A549 (cell line): ENCODE results near the gene PRKCE. TPM values are rescaled to one million over a fixed set of nuclear protein-coding genes. Genes with fewer than 3 reads are reported as not detected.

Experiments
- ATAC-seq, 2 experiments: fragments of 200-7000 bp in 1 of 2; fragments of >200 bp in 1 of 2; cut with Nextera tagmentation in 1 of 2; cut with Tn5 transposase in 1 of 2; 3 replicates each; pipeline versions ENCODE4 v1.8.0 to v1.9.1; 2018 to 2020; ENCODE audit warnings: mild to moderate bottlenecking in 1 of 2, moderate library complexity in 1 of 2
- CTCF ChIA-PET: fragments of 300-600 bp; sonication (Branson Sonifier 250); formaldehyde crosslinking; extraction: SDS; loops from one replicate; lab custom pipeline; 2021; ENCODE audit warnings: antibody characterized with exemption, inconsistent platforms; lab: Yijun Ruan, JAX
- POLR2A ChIA-PET: fragments of 350-600 bp; formaldehyde crosslinking; extraction: SDS; loops from one replicate; lab custom pipeline; 2021; ENCODE audit warnings: antibody characterized with exemption, inconsistent platforms; lab: Yijun Ruan, JAX
- DNase-seq, 2 experiments: peaks; one replicate each; pipeline versions ENCODE4 v3.0.0 to v3.0.0-alpha.2; 2011 to 2016; ENCODE audit warnings: low read depth in 1 of 2, low spot score in 1 of 2
- FAIRE-seq: peaks from 2 replicates; lab custom pipeline; 2011; peaks lifted over from hg19 to GRCh38; lab: Jason Lieb, UNC
- H3K27ac ChIP-seq, 2 experiments: fragments of >200 bp; sonication (Bioruptor Twin); formaldehyde crosslinking; 3 replicates each; pipeline ENCODE4 v1.5.1; 2016 to 2017
- H3K4me1 ChIP-seq: fragments of >200 bp; sonication (Bioruptor Twin); formaldehyde crosslinking; 3 replicates; pipeline ENCODE4 v1.6.1; 2016
- H3K4me2 ChIP-seq: fragments of >200 bp; sonication (Bioruptor Twin); formaldehyde crosslinking; 3 replicates; pipeline ENCODE4 v1.6.1; 2016
- H3K4me3 ChIP-seq: fragments of >200 bp; sonication (Bioruptor Twin); formaldehyde crosslinking; 3 replicates; pipeline ENCODE4 v1.5.1; 2016
- H3K9me3 ChIP-seq: fragments of >200 bp; sonication (Bioruptor Twin); formaldehyde crosslinking; 3 replicates; pipeline ENCODE4 v1.6.1; 2016
- CHD4 ChIP-seq: fragments of 200-600 bp; sonication (generic); IDR thresholded peaks from 2 replicates; pipeline ENCODE4 v1.6.1; 2016; ENCODE audit warnings: antibody characterized with exemption, mild to moderate bottlenecking, borderline replicate concordance
- HDAC2 ChIP-seq: fragments of 200-600 bp; sonication (generic); IDR thresholded peaks from 2 replicates; pipeline ENCODE4 v1.6.1; 2016
- KDM5A ChIP-seq: fragments of 200-600 bp; sonication (generic); IDR thresholded peaks from 2 replicates; pipeline ENCODE4 v1.6.1; 2016; ENCODE audit warnings: antibody characterized with exemption, mild to moderate bottlenecking
- MYC ChIP-seq: IDR thresholded peaks from 2 replicates; pipeline ENCODE4 v1.6.1; 2012; ENCODE audit warnings: mild to moderate bottlenecking, inconsistent platforms, low read length, improper control_type of control experiment, borderline replicate concordance
- NPAS2 ChIP-seq: fragments of 250-450 bp; sonication (Bioruptor Pico); IDR thresholded peaks from 2 replicates; pipeline ENCODE4 v1.8.0; 2022; ENCODE audit warnings: mild to moderate bottlenecking, moderate library complexity, borderline replicate concordance
- PHF8 ChIP-seq: fragments of 200-600 bp; sonication (generic); IDR thresholded peaks from 2 replicates; pipeline ENCODE4 v1.6.1; 2016; ENCODE audit warnings: low read depth, mild to moderate bottlenecking, antibody characterized with exemption, moderate library complexity, borderline replicate concordance
- RARB ChIP-seq: fragments of 250-450 bp; sonication (Bioruptor Pico); IDR thresholded peaks from 2 replicates; pipeline ENCODE4 v1.8.0; 2021; ENCODE audit warnings: mild to moderate bottlenecking, moderate library complexity
- RCOR1 ChIP-seq: fragments of 150-350 bp; IDR thresholded peaks from 2 replicates; pipeline ENCODE4 v1.6.1; 2014; ENCODE audit warnings: antibody characterized with exemption, low read length, low read depth
- SMC3 ChIP-seq: fragments of >200 bp; sonication (Bioruptor Twin); formaldehyde crosslinking; IDR thresholded peaks from 3 replicates; pipeline ENCODE4 v1.6.1; 2018; ENCODE audit warnings: inconsistent platforms
- TFCP2L1 ChIP-seq: fragments of 250-450 bp; sonication (Bioruptor Pico); IDR thresholded peaks from 2 replicates; pipeline ENCODE4 v1.5.0; 2021; ENCODE audit warnings: mild to moderate bottlenecking
- TP53 ChIP-seq: fragments of 250-450 bp; sonication (Bioruptor Pico); IDR thresholded peaks from 2 replicates; pipeline ENCODE4 v1.5.0; 2021; ENCODE audit warnings: mild to moderate bottlenecking, moderate library complexity
- ZC3H11A ChIP-seq: fragments of 450-650 bp; IDR thresholded peaks from 2 replicates; pipeline ENCODE4 v1.6.1; 2014; ENCODE audit warnings: antibody characterized with exemption, mild to moderate bottlenecking
- ZFP36 ChIP-seq: fragments of 450-650 bp; IDR thresholded peaks from 2 replicates; pipeline ENCODE4 v1.6.1; 2014; ENCODE audit warnings: borderline replicate concordance; ENCODE audit not compliant: partially characterized antibody
- WGBS: methylation state at CpG from one replicate; pipeline ENCODE4 v1.1.6; 2017; ENCODE audit errors: missing lambda C conversion rate; 5-methylcytosine and 5-hydroxymethylcytosine counted together
- polyA plus RNA-seq, 4 experiments: library from polyadenylated mRNA; depleted of rRNA in 3 of 4; stranded (reverse); fragments of >200 nt; fragmentation: RNase III in 1 of 4; extraction: RNeasy Plus Mini Kit Qiagen cat#74134 plus additional on column Dnase treatment in 1 of 4; gene quantifications; 2 replicates in 3 of 4; 3 replicates in 1 of 4; pipeline ENCODE4 v1.2.3, GENCODE V29; 2011 to 2017
- TF ChIP-seq, protein P1 (sequence below): IDR thresholded peaks from 2 replicates; pipeline ENCODE4 v1.6.1; 2012
- TF ChIP-seq, protein P2 (sequence below): fragments of 200-600 bp; sonication (generic); IDR thresholded peaks from 2 replicates; pipeline ENCODE4 v1.6.1; 2016; ENCODE audit warnings: antibody characterized with exemption, mild to moderate bottlenecking, moderate library complexity
- TF ChIP-seq, protein P3 (sequence below): IDR thresholded peaks from 2 replicates; pipeline ENCODE4 v1.6.1; 2012
- TF ChIP-seq, protein P4 (sequence below): fragments of 250-450 bp; sonication (Bioruptor Pico); IDR thresholded peaks from 2 replicates; pipeline ENCODE4 v1.5.0; 2021; ENCODE audit warnings: mild to moderate bottlenecking, moderate library complexity, borderline replicate concordance
- TF ChIP-seq, protein P5 (sequence below): fragments of >200 bp; sonication (Bioruptor Twin); formaldehyde crosslinking; IDR thresholded peaks from 3 replicates; pipeline ENCODE4 v1.5.1; 2016
- TF ChIP-seq, protein P6 (sequence below): fragments of >200 bp; sonication (Bioruptor Twin); formaldehyde crosslinking; IDR thresholded peaks from 3 replicates; pipeline ENCODE4 v1.6.1; 2016
- TF ChIP-seq, protein P7 (sequence below): fragments of 250-450 bp; sonication (Bioruptor Pico); IDR thresholded peaks from 2 replicates; pipeline ENCODE4 v1.5.0; 2020; ENCODE audit warnings: low read depth, mild to moderate bottlenecking, moderate library complexity

Gene PRKCE
- polyA plus RNA-seq, 2 of the 4 experiments (the other 2 are of a cell fraction), result 11.5 to 12.0 TPM

DNA sequence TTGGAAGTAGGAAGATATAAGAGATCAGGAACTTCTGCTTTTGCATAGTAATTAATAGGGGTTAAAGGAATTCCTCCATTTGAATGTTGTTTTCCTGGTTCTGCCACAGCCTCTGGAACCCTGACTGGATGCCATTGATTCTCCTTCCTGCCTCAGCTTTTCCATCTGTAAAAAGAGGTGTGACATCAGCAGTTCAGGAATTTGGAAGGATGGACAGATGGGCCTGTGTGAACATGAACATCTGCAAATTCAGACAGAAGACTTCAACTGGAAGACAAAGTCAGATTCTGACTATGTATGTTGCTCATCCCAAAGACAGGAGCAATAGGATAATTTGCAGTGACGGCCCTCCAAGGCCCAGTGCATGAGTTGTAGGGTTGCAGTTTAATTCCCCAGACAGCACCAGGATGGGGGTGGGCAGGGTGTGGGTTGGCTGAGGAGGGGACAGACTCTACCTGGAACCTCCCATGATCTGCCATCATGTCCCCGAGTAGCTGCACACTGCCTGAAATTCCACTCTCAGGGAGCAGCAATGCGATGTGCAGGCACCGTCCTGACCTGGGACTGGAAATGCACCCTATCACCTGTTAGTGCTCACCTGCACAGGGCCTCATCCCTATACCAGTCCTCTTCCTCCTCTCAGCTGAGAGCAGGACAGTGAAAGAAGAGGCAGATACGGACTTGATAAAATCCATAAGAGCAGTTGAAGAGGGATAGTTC lies 546.8 kb downstream of the PRKCE start:
- DNase-seq, result no peak
- FAIRE-seq, result no peak
- no peak overlapping the region for H3K4me3 ChIP-seq
- ChIA-PET CTCF (interaction anchor here (1.1 to 1.7 kb wide), 2 partner anchors 96 to 97 kb away, joined by 3 read pairs; no protein-coding TSS in a partner anchor), POLR2A (no interaction called here)
- no peak for ATAC-seq
- H3K4me2 ChIP-seq, result no peak overlapping the region
- TF ChIP-seq, protein P1, sequence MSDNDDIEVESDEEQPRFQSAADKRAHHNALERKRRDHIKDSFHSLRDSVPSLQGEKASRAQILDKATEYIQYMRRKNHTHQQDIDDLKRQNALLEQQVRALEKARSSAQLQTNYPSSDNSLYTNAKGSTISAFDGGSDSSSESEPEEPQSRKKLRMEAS, result no peak
- no peak for TF ChIP-seq PHF8
- no peak for TF ChIP-seq SMC3
- TF ChIP-seq NPAS2 (CRISPR knock-in tag), result no peak
- TF ChIP-seq CHD4, result no peak
- TF ChIP-seq TFCP2L1, result no peak
- no peak for TF ChIP-seq HDAC2
- TF ChIP-seq ZFP36, result no peak
- TF ChIP-seq, protein P2, sequence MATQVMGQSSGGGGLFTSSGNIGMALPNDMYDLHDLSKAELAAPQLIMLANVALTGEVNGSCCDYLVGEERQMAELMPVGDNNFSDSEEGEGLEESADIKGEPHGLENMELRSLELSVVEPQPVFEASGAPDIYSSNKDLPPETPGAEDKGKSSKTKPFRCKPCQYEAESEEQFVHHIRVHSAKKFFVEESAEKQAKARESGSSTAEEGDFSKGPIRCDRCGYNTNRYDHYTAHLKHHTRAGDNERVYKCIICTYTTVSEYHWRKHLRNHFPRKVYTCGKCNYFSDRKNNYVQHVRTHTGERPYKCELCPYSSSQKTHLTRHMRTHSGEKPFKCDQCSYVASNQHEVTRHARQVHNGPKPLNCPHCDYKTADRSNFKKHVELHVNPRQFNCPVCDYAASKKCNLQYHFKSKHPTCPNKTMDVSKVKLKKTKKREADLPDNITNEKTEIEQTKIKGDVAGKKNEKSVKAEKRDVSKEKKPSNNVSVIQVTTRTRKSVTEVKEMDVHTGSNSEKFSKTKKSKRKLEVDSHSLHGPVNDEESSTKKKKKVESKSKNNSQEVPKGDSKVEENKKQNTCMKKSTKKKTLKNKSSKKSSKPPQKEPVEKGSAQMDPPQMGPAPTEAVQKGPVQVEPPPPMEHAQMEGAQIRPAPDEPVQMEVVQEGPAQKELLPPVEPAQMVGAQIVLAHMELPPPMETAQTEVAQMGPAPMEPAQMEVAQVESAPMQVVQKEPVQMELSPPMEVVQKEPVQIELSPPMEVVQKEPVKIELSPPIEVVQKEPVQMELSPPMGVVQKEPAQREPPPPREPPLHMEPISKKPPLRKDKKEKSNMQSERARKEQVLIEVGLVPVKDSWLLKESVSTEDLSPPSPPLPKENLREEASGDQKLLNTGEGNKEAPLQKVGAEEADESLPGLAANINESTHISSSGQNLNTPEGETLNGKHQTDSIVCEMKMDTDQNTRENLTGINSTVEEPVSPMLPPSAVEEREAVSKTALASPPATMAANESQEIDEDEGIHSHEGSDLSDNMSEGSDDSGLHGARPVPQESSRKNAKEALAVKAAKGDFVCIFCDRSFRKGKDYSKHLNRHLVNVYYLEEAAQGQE, result no peak
- TF ChIP-seq, protein P3, sequence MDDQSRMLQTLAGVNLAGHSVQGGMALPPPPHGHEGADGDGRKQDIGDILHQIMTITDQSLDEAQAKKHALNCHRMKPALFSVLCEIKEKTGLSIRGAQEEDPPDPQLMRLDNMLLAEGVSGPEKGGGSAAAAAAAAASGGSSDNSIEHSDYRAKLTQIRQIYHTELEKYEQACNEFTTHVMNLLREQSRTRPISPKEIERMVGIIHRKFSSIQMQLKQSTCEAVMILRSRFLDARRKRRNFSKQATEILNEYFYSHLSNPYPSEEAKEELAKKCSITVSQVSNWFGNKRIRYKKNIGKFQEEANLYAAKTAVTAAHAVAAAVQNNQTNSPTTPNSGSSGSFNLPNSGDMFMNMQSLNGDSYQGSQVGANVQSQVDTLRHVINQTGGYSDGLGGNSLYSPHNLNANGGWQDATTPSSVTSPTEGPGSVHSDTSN, result no peak
- no peak for TF ChIP-seq RARB (CRISPR knock-in tag)
- TF ChIP-seq, protein P4, sequence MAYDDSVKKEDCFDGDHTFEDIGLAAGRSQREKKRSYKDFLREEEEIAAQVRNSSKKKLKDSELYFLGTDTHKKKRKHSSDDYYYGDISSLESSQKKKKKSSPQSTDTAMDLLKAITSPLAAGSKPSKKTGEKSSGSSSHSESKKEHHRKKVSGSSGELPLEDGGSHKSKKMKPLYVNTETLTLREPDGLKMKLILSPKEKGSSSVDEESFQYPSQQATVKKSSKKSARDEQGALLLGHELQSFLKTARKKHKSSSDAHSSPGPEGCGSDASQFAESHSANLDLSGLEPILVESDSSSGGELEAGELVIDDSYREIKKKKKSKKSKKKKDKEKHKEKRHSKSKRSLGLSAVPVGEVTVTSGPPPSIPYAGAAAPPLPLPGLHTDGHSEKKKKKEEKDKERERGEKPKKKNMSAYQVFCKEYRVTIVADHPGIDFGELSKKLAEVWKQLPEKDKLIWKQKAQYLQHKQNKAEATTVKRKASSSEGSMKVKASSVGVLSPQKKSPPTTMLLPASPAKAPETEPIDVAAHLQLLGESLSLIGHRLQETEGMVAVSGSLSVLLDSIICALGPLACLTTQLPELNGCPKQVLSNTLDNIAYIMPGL (CRISPR knock-in tag), result no peak
- TF ChIP-seq, protein P5, sequence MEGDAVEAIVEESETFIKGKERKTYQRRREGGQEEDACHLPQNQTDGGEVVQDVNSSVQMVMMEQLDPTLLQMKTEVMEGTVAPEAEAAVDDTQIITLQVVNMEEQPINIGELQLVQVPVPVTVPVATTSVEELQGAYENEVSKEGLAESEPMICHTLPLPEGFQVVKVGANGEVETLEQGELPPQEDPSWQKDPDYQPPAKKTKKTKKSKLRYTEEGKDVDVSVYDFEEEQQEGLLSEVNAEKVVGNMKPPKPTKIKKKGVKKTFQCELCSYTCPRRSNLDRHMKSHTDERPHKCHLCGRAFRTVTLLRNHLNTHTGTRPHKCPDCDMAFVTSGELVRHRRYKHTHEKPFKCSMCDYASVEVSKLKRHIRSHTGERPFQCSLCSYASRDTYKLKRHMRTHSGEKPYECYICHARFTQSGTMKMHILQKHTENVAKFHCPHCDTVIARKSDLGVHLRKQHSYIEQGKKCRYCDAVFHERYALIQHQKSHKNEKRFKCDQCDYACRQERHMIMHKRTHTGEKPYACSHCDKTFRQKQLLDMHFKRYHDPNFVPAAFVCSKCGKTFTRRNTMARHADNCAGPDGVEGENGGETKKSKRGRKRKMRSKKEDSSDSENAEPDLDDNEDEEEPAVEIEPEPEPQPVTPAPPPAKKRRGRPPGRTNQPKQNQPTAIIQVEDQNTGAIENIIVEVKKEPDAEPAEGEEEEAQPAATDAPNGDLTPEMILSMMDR, result no peak
- no peak for TF ChIP-seq KDM5A
- TF ChIP-seq MYC, result no peak
- TF ChIP-seq ZC3H11A, result no peak
- TF ChIP-seq, protein P6, sequence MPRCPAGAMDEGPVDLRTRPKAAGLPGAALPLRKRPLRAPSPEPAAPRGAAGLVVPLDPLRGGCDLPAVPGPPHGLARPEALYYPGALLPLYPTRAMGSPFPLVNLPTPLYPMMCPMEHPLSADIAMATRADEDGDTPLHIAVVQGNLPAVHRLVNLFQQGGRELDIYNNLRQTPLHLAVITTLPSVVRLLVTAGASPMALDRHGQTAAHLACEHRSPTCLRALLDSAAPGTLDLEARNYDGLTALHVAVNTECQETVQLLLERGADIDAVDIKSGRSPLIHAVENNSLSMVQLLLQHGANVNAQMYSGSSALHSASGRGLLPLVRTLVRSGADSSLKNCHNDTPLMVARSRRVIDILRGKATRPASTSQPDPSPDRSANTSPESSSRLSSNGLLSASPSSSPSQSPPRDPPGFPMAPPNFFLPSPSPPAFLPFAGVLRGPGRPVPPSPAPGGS, result no peak
- TF ChIP-seq TP53 (CRISPR knock-in tag), result no peak
- TF ChIP-seq, protein P7, sequence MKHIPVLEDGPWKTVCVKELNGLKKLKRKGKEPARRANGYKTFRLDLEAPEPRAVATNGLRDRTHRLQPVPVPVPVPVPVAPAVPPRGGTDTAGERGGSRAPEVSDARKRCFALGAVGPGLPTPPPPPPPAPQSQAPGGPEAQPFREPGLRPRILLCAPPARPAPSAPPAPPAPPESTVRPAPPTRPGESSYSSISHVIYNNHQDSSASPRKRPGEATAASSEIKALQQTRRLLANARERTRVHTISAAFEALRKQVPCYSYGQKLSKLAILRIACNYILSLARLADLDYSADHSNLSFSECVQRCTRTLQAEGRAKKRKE, result no peak
- no peak for TF ChIP-seq RCOR1
- 85% methylated on average over 4 of the region's 5 CpGs for WGBS
- no peak overlapping the region for H3K27ac ChIP-seq
- H3K4me1 ChIP-seq, result no peaks in the 10 kb centered on the region
- H3K9me3 ChIP-seq, result peaks cover 10% of the 10 kb centered on the region
